Spinal cord (tissue), 10 donors: ENCODE data around the gene SH2D7. TPM values are rescaled to one million over a fixed set of nuclear protein-coding genes. Genes with fewer than 3 reads are reported as not detected.

Experiments used
- DNase-seq, 6 donors: peaks; one replicate each; pipeline versions ENCODE4 v3.0.0 to v3.0.0-alpha.2; 2013 to 2015; ENCODE audit warnings: low spot score in 6 of 6, low read depth in 4 of 6
- H3K27ac ChIP-seq: one replicate; pipeline ENCODE4 v1.5.1; 2013; ENCODE audit warnings: low read depth, low read length, control low read depth
- H3K27me3 ChIP-seq: one replicate; pipeline ENCODE4 v1.6.1; 2013; ENCODE audit warnings: low read length; ENCODE audit not compliant: control insufficient read depth, insufficient read depth
- H3K36me3 ChIP-seq: one replicate; pipeline ENCODE4 v1.6.1; 2013; ENCODE audit warnings: low read length; ENCODE audit not compliant: control insufficient read depth, insufficient read depth
- H3K4me1 ChIP-seq: one replicate; pipeline ENCODE4 v1.6.1; 2013; ENCODE audit warnings: low read length; ENCODE audit not compliant: control insufficient read depth, insufficient read depth
- H3K4me3 ChIP-seq: one replicate; pipeline ENCODE4 v1.5.1; 2013; ENCODE audit warnings: low read depth, low read length, control low read depth
- H3K9me3 ChIP-seq: one replicate; pipeline ENCODE4 v1.6.1; 2013; ENCODE audit warnings: low read length; ENCODE audit not compliant: control insufficient read depth, insufficient read depth
- WGBS: methylation state at CpG from one replicate; pipeline ENCODE4 v1.1.5; 2013; ENCODE audit warnings: missing lambda C conversion rate; ENCODE audit not compliant: insufficient coverage; 5-methylcytosine and 5-hydroxymethylcytosine counted together
- polyA plus RNA-seq, 2 donors: library from polyadenylated mRNA; unstranded; fragments of 120-200 nt; gene quantifications; one replicate each; pipeline ENCODE4 v1.2.1, GENCODE V29; 2013; ENCODE audit not compliant: insufficient read length in 2 of 2
- total RNA-seq, 2 donors: library from RNA; depleted of rRNA in 1 of 2; stranded (reverse); fragments of 120-200 nt in 1 of 2; fragments of >200 nt in 1 of 2; gene quantifications; one replicate each; pipeline versions ENCODE4 v1.2.3 to v1.2.4, GENCODE V29; 2013 to 2014
- donor health status: healthy.

SH2D7 gene
- total and polyA plus RNA-seq, 4 donors, result 0.92 to 1.9 TPM; not detected in 2

- H3K4me1 ChIP-seq, result peaks cover 46% of the 10 kb centered on the region
- no peak overlapping the region for H3K4me3 ChIP-seq
- WGBS, result 57% methylated on average over 1 of the region's 1 CpG
- H3K27ac ChIP-seq, result no peak overlapping the region
- DNase-seq, result peak in 2 of 6 donors; percentile 57 to 78
- no peaks in the 10 kb centered on the region for H3K9me3 ChIP-seq
- peaks cover 5% of the 10 kb centered on the region for H3K36me3 ChIP-seq
- no peaks in the 10 kb centered on the region for H3K27me3 ChIP-seq
These were observed 41.5 kb upstream of the SH2D7 start for GRCh38 chr15:78050826-78051225.

GRCh38 chr15:78051596-78051995 lies 40.8 kb upstream of the SH2D7 start:
- no peaks in the 10 kb centered on the region for H3K27me3 ChIP-seq
- 100% methylated on average over 1 of the region's 3 CpGs for WGBS
- H3K9me3 ChIP-seq, result no peaks in the 10 kb centered on the region
- H3K4me3 ChIP-seq, result no peak overlapping the region
- peaks cover 52% of the 10 kb centered on the region for H3K4me1 ChIP-seq
- no peak for DNase-seq
- H3K36me3 ChIP-seq, result peaks cover 5% of the 10 kb centered on the region
- H3K27ac ChIP-seq, result peak overlapping the region; percentile 55

- Histone ChIP-seq H3K4me1 (peaks cover 52% of the 10 kb centered on the region), H3K27ac (peak overlapping the region; percentile 55), H3K9me3 (no peaks in the 10 kb centered on the region), H3K27me3 (no peaks in the 10 kb centered on the region), H3K4me3 (no peak overlapping the region), H3K36me3 (peaks cover 5% of the 10 kb centered on the region)
- peak in 2 of 6 donors; percentile 61 to 62 for DNase-seq
These were observed 40.4 kb upstream of the SH2D7 start for GRCh38 chr15:78052001-78052401.

GRCh38 chr15:78052545-78052944 lies 39.8 kb upstream of the SH2D7 start:
- Histone ChIP-seq H3K4me1 (peaks cover 50% of the 10 kb centered on the region), H3K4me3 (no peak overlapping the region), H3K27me3 (no peaks in the 10 kb centered on the region), H3K27ac (peak overlapping the region; percentile 55), H3K36me3 (peaks cover 5% of the 10 kb centered on the region), H3K9me3 (no peaks in the 10 kb centered on the region)
- DNase-seq, result peak in 1 of 6 donors; percentile 36
- WGBS, result 55% methylated on average over 2 of the region's 5 CpGs

- no peaks in the 10 kb centered on the region for H3K27me3 ChIP-seq
- peaks cover 47% of the 10 kb centered on the region for H3K4me1 ChIP-seq
- no peak for DNase-seq
- H3K36me3 ChIP-seq, result peaks cover 5% of the 10 kb centered on the region
- H3K9me3 ChIP-seq, result no peaks in the 10 kb centered on the region
- H3K27ac ChIP-seq, result no peak overlapping the region
- no peak overlapping the region for H3K4me3 ChIP-seq
- no CpG with 5 or more reads among the region's 2 CpGs for WGBS
These were observed 37.8 kb upstream of the SH2D7 start for GRCh38 chr15:78054518-78054917.

- Histone ChIP-seq H3K4me3 (no peak overlapping the region), H3K4me1 (peaks cover 47% of the 10 kb centered on the region), H3K9me3 (no peaks in the 10 kb centered on the region), H3K36me3 (peaks cover 5% of the 10 kb centered on the region), H3K27me3 (no peaks in the 10 kb centered on the region), H3K27ac (no peak overlapping the region)
- no peak for DNase-seq
- no CpG with 5 or more reads among the region's 1 CpG for WGBS
These were observed 37.4 kb upstream of the SH2D7 start for GRCh38 chr15:78054966-78055365.

GRCh38 chr15:78055919-78056713 lies 36.2 kb upstream of the SH2D7 start:
- no peak for DNase-seq
- Histone ChIP-seq H3K27me3 (no peaks in the 10 kb centered on the region), H3K4me1 (peaks cover 43% of the 10 kb centered on the region), H3K36me3 (peaks cover 5% of the 10 kb centered on the region), H3K4me3 (no peak overlapping the region), H3K27ac (peak overlapping the region; percentile 21), H3K9me3 (no peaks in the 10 kb centered on the region)
- WGBS, result 57% methylated on average over 2 of the region's 2 CpGs

GRCh38 chr15:78056714-78057269 lies 35.6 kb upstream of the SH2D7 start:
- Histone ChIP-seq H3K27me3 (no peaks in the 10 kb centered on the region), H3K4me1 (peaks cover 42% of the 10 kb centered on the region), H3K36me3 (peaks cover 5% of the 10 kb centered on the region), H3K4me3 (no peak overlapping the region), H3K27ac (peak overlapping the region; percentile 21), H3K9me3 (no peaks in the 10 kb centered on the region)
- DNase-seq, result peak in 2 of 6 donors; percentile 18 to 27
- WGBS, result 0% methylated on average over 1 of the region's 2 CpGs

GRCh38 chr15:78057803-78058202 lies 34.6 kb upstream of the SH2D7 start:
- no CpG with 5 or more reads among the region's 5 CpGs for WGBS
- peaks cover 41% of the 10 kb centered on the region for H3K4me1 ChIP-seq
- DNase-seq, result no peak
- no peak overlapping the region for H3K4me3 ChIP-seq
- H3K36me3 ChIP-seq, result peaks cover 5% of the 10 kb centered on the region
- no peaks in the 10 kb centered on the region for H3K9me3 ChIP-seq
- no peaks in the 10 kb centered on the region for H3K27me3 ChIP-seq
- H3K27ac ChIP-seq, result no peak overlapping the region

GRCh38 chr15:78058401-78058935 lies 33.9 kb upstream of the SH2D7 start:
- H3K27me3 ChIP-seq, result no peaks in the 10 kb centered on the region
- no peak overlapping the region for H3K27ac ChIP-seq
- no peak for DNase-seq
- no peaks in the 10 kb centered on the region for H3K9me3 ChIP-seq
- 88% methylated on average over 10 of the region's 10 CpGs for WGBS
- peaks cover 4% of the 10 kb centered on the region for H3K36me3 ChIP-seq
- H3K4me1 ChIP-seq, result peaks cover 37% of the 10 kb centered on the region
- no peak overlapping the region for H3K4me3 ChIP-seq
